Keratinocyte (primary cell): ENCODE data around the gene HSD11B2. TPM values are rescaled to one million over a fixed set of nuclear protein-coding genes. Genes with fewer than 3 reads are reported as not detected.

Experiments
- DNase-seq: peaks from one replicate; pipeline ENCODE4 v3.0.0-alpha.2; 2011; ENCODE audit warnings: low read depth, missing footprints, low spot score
- FAIRE-seq: peaks from 2 replicates; lab custom pipeline; 2011; peaks lifted over from hg19 to GRCh38; lab: Jason Lieb, UNC
- H2AFZ ChIP-seq: 2 replicates; pipeline ENCODE4 v1.6.0; 2012; ENCODE audit warnings: low read length, control low read depth, inconsistent platforms; ENCODE audit not compliant: control insufficient read depth
- H3K27ac ChIP-seq: 2 replicates; pipeline ENCODE4 v1.5.1; 2011; ENCODE audit warnings: low read length; ENCODE audit not compliant: control insufficient read depth, insufficient read depth
- H3K27me3 ChIP-seq: 3 replicates; pipeline ENCODE4 v1.6.0; 2011; ENCODE audit warnings: low read length; ENCODE audit not compliant: control insufficient read depth, insufficient read depth; ENCODE audit errors: extremely low read depth
- H3K36me3 ChIP-seq, 2 experiments: 2 replicates in 1 of 2; 3 replicates in 1 of 2; pipeline ENCODE4 v1.5.1; 2011; ENCODE audit warnings: low read length in 2 of 2, mild to moderate bottlenecking in 1 of 2; ENCODE audit not compliant: control insufficient read depth in 2 of 2, insufficient read depth in 2 of 2; ENCODE audit errors: extremely low read depth in 1 of 2
- H3K4me1 ChIP-seq: 3 replicates; pipeline ENCODE4 v1.5.1; 2011; ENCODE audit warnings: low read length; ENCODE audit not compliant: control insufficient read depth, insufficient read depth; ENCODE audit errors: extremely low read depth
- H3K4me2 ChIP-seq: 3 replicates; pipeline ENCODE4 v1.6.0; 2011; ENCODE audit warnings: low read depth, low read length; ENCODE audit not compliant: control insufficient read depth, insufficient read depth; ENCODE audit errors: extremely low read depth
- H3K4me3 ChIP-seq, 3 experiments: fragments of 200-600 bp in 1 of 3; sonication (generic) in 1 of 3; 2 replicates in 2 of 3; 3 replicates in 1 of 3; pipeline ENCODE4 v1.5.1; 2011 to 2016; ENCODE audit warnings: low read length in 3 of 3, mild to moderate bottlenecking in 3 of 3, control low read depth in 2 of 3, inconsistent platforms in 1 of 3, low read depth in 1 of 3, mixed read lengths in 1 of 3, mixed run types in 1 of 3, moderate library complexity in 1 of 3; ENCODE audit not compliant: control insufficient read depth in 2 of 3, insufficient read depth in 2 of 3; ENCODE audit errors: extremely low read depth in 1 of 3
- H3K79me2 ChIP-seq: 2 replicates; pipeline ENCODE4 v1.6.0; 2012; ENCODE audit warnings: low read length; ENCODE audit not compliant: control insufficient read depth, insufficient read depth
- H3K9ac ChIP-seq: 3 replicates; pipeline ENCODE4 v1.6.0; 2011; ENCODE audit warnings: low read length; ENCODE audit not compliant: control insufficient read depth, insufficient read depth; ENCODE audit errors: extremely low read depth
- H3K9me1 ChIP-seq: 3 replicates; pipeline ENCODE4 v1.6.0; 2011; ENCODE audit warnings: low read length; ENCODE audit not compliant: control insufficient read depth, insufficient read depth; ENCODE audit errors: extremely low read depth
- H3K9me3 ChIP-seq: 2 replicates; pipeline ENCODE4 v1.5.1; 2012; ENCODE audit warnings: low read depth, low read length; ENCODE audit not compliant: control insufficient read depth
- H4K20me1 ChIP-seq: 3 replicates; pipeline ENCODE4 v1.6.0; 2011; ENCODE audit warnings: low read length; ENCODE audit not compliant: control insufficient read depth, insufficient read depth; ENCODE audit errors: extremely low read depth
- CTCF ChIP-seq, 3 experiments: IDR thresholded peaks in 1 of 3; conservative IDR thresholded peaks in 1 of 3; optimal IDR thresholded peaks in 1 of 3; 2 replicates in 2 of 3; 3 replicates in 1 of 3; pipeline versions ENCODE3 to v1.5.1; 2011; ENCODE audit warnings: low read length in 3 of 3, mild to moderate bottlenecking in 3 of 3, moderate library complexity in 2 of 3, control low read depth in 1 of 3, inconsistent platforms in 1 of 3; ENCODE audit not compliant: insufficient read depth in 2 of 3; ENCODE audit errors: extremely low read depth in 1 of 3
- EZH2 ChIP-seq: IDR thresholded peaks from one replicate; pipeline ENCODE4 v1.6.1; 2012; ENCODE audit warnings: inconsistent platforms, mild to moderate bottlenecking, low read length, moderate library complexity
- dilution Hi-C: fragments of 300-500 bp; cut with MboI; formaldehyde crosslinking; loops from one replicate; pipeline ENCODE4 v1.7.0; 2020; ENCODE audit warnings: low sequenced_read_pairs; ENCODE audit not compliant: extremely low pct_ligation_motif_present
- polyA plus RNA-seq, 5 experiments: library from polyadenylated mRNA; depleted of rRNA in 3 of 5; stranded (reverse) in 3 of 5; stranded (forward) in 1 of 5; unstranded in 1 of 5; fragments of >200 nt; gene quantifications; 1 replicate in 1 of 5; 2 replicates in 3 of 5; 3 replicates in 1 of 5; pipeline versions ENCODE4 v1.2.1 to v1.2.3, GENCODE V29; 2011 to 2012; ENCODE audit warnings: missing spikeins in 2 of 5, low read depth in 1 of 5, low replicate concordance in 1 of 5
- small RNA-seq, 3 experiments: library from RNA; depleted of rRNA; stranded (forward); fragments of <200 nt; gene quantifications; one replicate each; pipeline ENCODE3, GENCODE V24; 2012; ENCODE audit warnings: low read depth in 3 of 3, low replicate concordance in 1 of 3; ENCODE audit not compliant: insufficient read length in 3 of 3

HSD11B2 gene
- polyA plus RNA-seq, 1 donor (not counting 4 experiments of a cell fraction or from before 2014, with no cell fraction given): 0.93 TPM

DNA sequence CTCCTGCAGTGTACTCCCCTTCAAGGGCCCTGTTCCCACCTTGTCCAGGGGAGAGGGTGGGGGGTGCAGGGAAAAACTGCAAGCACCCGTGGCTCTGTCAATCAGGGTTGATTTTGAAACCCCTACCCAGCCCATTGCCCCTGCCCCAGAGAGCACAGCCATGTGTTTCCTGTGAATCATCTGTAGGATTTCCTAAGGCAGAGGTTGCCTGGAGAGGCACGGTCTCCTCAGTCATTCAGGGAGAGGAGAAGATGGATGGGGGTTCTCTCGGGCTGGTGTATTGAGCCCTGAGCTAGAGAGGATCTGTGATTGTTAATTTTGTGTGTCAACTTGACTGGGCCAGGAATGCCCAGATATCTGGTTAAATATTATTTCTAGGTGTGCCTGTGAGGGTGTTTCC is 55.9 kb downstream of the HSD11B2 start:
- Histone ChIP-seq H3K4me2 (no peak overlapping the region), H3K9me3 (no peaks in the 10 kb centered on the region), H3K79me2 (peaks cover 2% of the 10 kb centered on the region), H2AFZ (no peak overlapping the region), H3K9me1 (no peaks in the 10 kb centered on the region), H3K27ac (no peak overlapping the region), H3K9ac (no peak overlapping the region), H3K36me3 (no peaks in the 10 kb centered on the region), H3K4me1 (peaks cover 6% of the 10 kb centered on the region), H3K27me3 (no peaks in the 10 kb centered on the region), H3K4me3 (no peak overlapping the region), H4K20me1 (no peaks in the 10 kb centered on the region)
- DNase-seq (no peak), FAIRE-seq (no peak)
- TF ChIP-seq CTCF (optimal IDR thresholded peaks at IDR 0.05 in 1 of 3, IDR thresholded peaks at IDR 0.05 in 1 of 3, conservative IDR thresholded peaks at IDR 0.05 in 1 of 3; ENCODE audit: extremely low read depth in 1 of 3, insufficient read depth in 2 of 3, low read length in 3 of 3) (no peak), EZH2 (no peak)
- dilution Hi-C loops: no loop called here

Small RNA genes lying within 50 kb of the gene (small RNA-seq; reads per million reads assigned to genes)
- gene RNU1-123P: 0 reads per million in 3 experiments

Other genes starting within 250 kb of the HSD11B2 start
- gene MATCAP1, start 247.2 kb upstream of the HSD11B2 start, polyA plus RNA-seq: 9.0 to 15.0 TPM (median 13.3 TPM) in 3 replicates
- gene EXOC3L1, start 241.0 kb upstream of the HSD11B2 start, polyA plus RNA-seq: not detected in 3 replicates
- gene E2F4, start 239.0 kb upstream of the HSD11B2 start, polyA plus RNA-seq: 64.7 to 97.7 TPM (median 74.8 TPM) in 3 replicates
- gene ELMO3, start 232.0 kb upstream of the HSD11B2 start, polyA plus RNA-seq: 21.0 to 38.7 TPM (median 23.4 TPM) in 3 replicates
- gene TMEM208, start 204.0 kb upstream of the HSD11B2 start, polyA plus RNA-seq: 44.9 to 47.6 TPM (median 46.3 TPM) in 3 replicates
- 21.6 to 29.6 TPM (median 29.4 TPM) in 3 replicates for gene FHOD1, start 183.6 kb upstream of the HSD11B2 start, polyA plus RNA-seq
- 0.51 to 0.68 TPM (median 0.62 TPM) in 3 replicates for gene SLC9A5, start 182.1 kb upstream of the HSD11B2 start, polyA plus RNA-seq
- 0.80 to 4.3 TPM (median 1.3 TPM) in 3 replicates for gene PLEKHG4, start 151.6 kb upstream of the HSD11B2 start, polyA plus RNA-seq
- not detected in 3 replicates for gene KCTD19, start 104.4 kb upstream of the HSD11B2 start, polyA plus RNA-seq
- not detected in 3 replicates for gene LRRC36, start 104.3 kb upstream of the HSD11B2 start, polyA plus RNA-seq
- gene TPPP3, start 37.6 kb upstream of the HSD11B2 start, polyA plus RNA-seq: 0.37 to 0.96 TPM in 2 of 3 replicates, not detected in the other
- 1.1 to 3.2 TPM (median 1.8 TPM) in 3 replicates for gene ZDHHC1, start 14.6 kb upstream of the HSD11B2 start, polyA plus RNA-seq
- gene ATP6V0D1, start 50.0 kb downstream of the HSD11B2 start, polyA plus RNA-seq: 97.1 to 199 TPM (median 117 TPM) in 3 replicates
- not detected in 3 replicates for gene AGRP, start 52.4 kb downstream of the HSD11B2 start, polyA plus RNA-seq
- gene RIPOR1, start 97.7 kb downstream of the HSD11B2 start, polyA plus RNA-seq: 4.1 to 19.4 TPM (median 5.3 TPM) in 3 replicates
- gene CTCF, start 131.4 kb downstream of the HSD11B2 start, polyA plus RNA-seq: 15.2 to 31.7 TPM (median 21.4 TPM) in 3 replicates
- gene CARMIL2, start 214.0 kb downstream of the HSD11B2 start, polyA plus RNA-seq: 0.06 to 0.12 TPM in 2 of 3 replicates, not detected in the other
- gene ACD, start 229.1 kb downstream of the HSD11B2 start, polyA plus RNA-seq: 12.9 to 16.7 TPM (median 13.2 TPM) in 3 replicates
- 0.05 to 0.23 TPM (median 0.20 TPM) in 3 replicates for gene PARD6A, start 229.8 kb downstream of the HSD11B2 start, polyA plus RNA-seq
- 4.3 to 4.6 TPM (median 4.4 TPM) in 3 replicates for gene ENKD1, start 235.6 kb downstream of the HSD11B2 start, polyA plus RNA-seq
- 0.10 to 0.24 TPM (median 0.17 TPM) in 3 replicates for gene C16orf86, start 235.7 kb downstream of the HSD11B2 start, polyA plus RNA-seq